ENCODE data around the gene RPL13A. TPM values are rescaled to one million over a fixed set of nuclear protein-coding genes. Genes with fewer than 3 reads are reported as not detected.

The RPL13A gene
- total RNA-seq, 1 experiment from 2014 or later = 3,286 TPM

GRCh38 chr19:49469828-49470614 lies 17.4 kb upstream of the RPL13A start:
- peak; percentile 44 for DNase-seq
- H3K4ac ChIP-seq (ENCODE audit: low read depth, low read length) = no peak overlapping the region
- H3K4me2 ChIP-seq (ENCODE audit: insufficient read depth, insufficient read length, low read length) = no peak overlapping the region
- no peaks in the 10 kb centered on the region for H3K79me2 ChIP-seq (ENCODE audit: insufficient read depth, low read length)
- no peak overlapping the region for H4K5ac ChIP-seq (ENCODE audit: insufficient read length, low read depth, low read length)
- no peak overlapping the region for H3K18ac ChIP-seq (ENCODE audit: insufficient read length, low read depth, low read length)
- H3K36me3 Mint-ChIP-seq (ENCODE audit: insufficient read depth in 1 of 3, low read depth in 3 of 3) = peaks cover 5 to 22% (median 18%) of the 10 kb centered on the region in 3 experiments; a peak in 5 of 7 replicates
- H3K9ac ChIP-seq (ENCODE audit: extremely low read depth, insufficient read length, low read length) = no peak overlapping the region
- TF ChIP-seq CTCF (conservative IDR thresholded peaks at IDR 0.05) = peak; percentile 43; the same call in 2 of the 3 replicates
- no peak overlapping the region for H2AK5ac ChIP-seq (ENCODE audit: insufficient read length, low read length)
- H3K27ac Mint-ChIP-seq = no peak overlapping the region
- H3K27me3 Mint-ChIP-seq (ENCODE audit: low read depth) = peaks cover 6% of the 10 kb centered on the region
- H2BK20ac ChIP-seq (ENCODE audit: low read depth, low read length, poor library complexity, severe bottlenecking) = no peak overlapping the region
- no peak overlapping the region for H3K27ac ChIP-seq (ENCODE audit: insufficient read length, low read depth, low read length)
- no peak overlapping the region for H3T11ph ChIP-seq (ENCODE audit: low read length)
- H4K8ac ChIP-seq (replicated peaks; ENCODE audit: insufficient read length, low read depth, low read length) = no peak overlapping the region
- H3K9me3 Mint-ChIP-seq = no peaks in the 10 kb centered on the region
- no peaks in the 10 kb centered on the region for H3K23me2 ChIP-seq (ENCODE audit: insufficient read length, low read depth, low read length, poor library complexity, severe bottlenecking)
- H2BK120ac ChIP-seq (ENCODE audit: low read depth, low read length, poor library complexity, severe bottlenecking) = no peak overlapping the region
- H3K14ac ChIP-seq (ENCODE audit: insufficient read depth, low read length) = no peak overlapping the region
- no peak overlapping the region for H2AFZ ChIP-seq (ENCODE audit: low read length)
- no peak overlapping the region for H3K23ac ChIP-seq (ENCODE audit: insufficient read length, low read depth, low read length)
- H2BK5ac ChIP-seq (ENCODE audit: insufficient read length, low read length) = no peak overlapping the region
- peaks cover 6 to 18% of the 10 kb centered on the region in 2 experiments for H3K4me1 Mint-ChIP-seq
- no peaks in the 10 kb centered on the region for H4K20me1 ChIP-seq (ENCODE audit: control insufficient read depth, insufficient read depth, insufficient read length)
- H3K79me1 ChIP-seq (ENCODE audit: insufficient read depth, low read depth, low read length, poor library complexity, severe bottlenecking) = no peaks in the 10 kb centered on the region
- H2BK12ac ChIP-seq (ENCODE audit: insufficient read length, low read depth, low read length) = no peak overlapping the region
- no CpG with 5 or more reads among the region's 25 CpGs for WGBS (ENCODE audit: extremely low coverage, insufficient read length, low lambda C conversion rate)
- no peak overlapping the region for H3K4me3 Mint-ChIP-seq
- H2BK15ac ChIP-seq (ENCODE audit: low read depth, low read length) = no peak overlapping the region
- H3K27me3 ChIP-seq (ENCODE audit: insufficient read depth, low read length) = no peaks in the 10 kb centered on the region; the same call in 1 of the 2 replicates
- no peak overlapping the region for H4K91ac ChIP-seq (ENCODE audit: insufficient read length, low read depth, low read length)
- H3K4me1 ChIP-seq (ENCODE audit: insufficient read depth, low read length) = peaks cover 3% of the 10 kb centered on the region; the same call in 1 of the 2 replicates
- no peak overlapping the region for H3K56ac ChIP-seq (ENCODE audit: insufficient read length, low read depth, low read length)
- H3K9me3 ChIP-seq (ENCODE audit: control insufficient read depth, low read depth, low read length) = no peaks in the 10 kb centered on the region

Measured in H9 (cell line).